ENCODE data around the gene SLC1A7.

GRCh38 chr1:53127546-53127945 is 14.9 kb downstream of the SLC1A7 start:
- TF ChIP-seq CTCF (IDR thresholded peaks at IDR 0.05) (no peak), EZH2 (IDR thresholded peaks at IDR 0.05) (no peak), EZH2phosphoT487 (IDR thresholded peaks at IDR 0.05) (no peak)

All from neural progenitor cell (in vitro differentiated cells).